ENCODE measurements around the gene NKAIN2.

The NKAIN2 gene

DNA sequence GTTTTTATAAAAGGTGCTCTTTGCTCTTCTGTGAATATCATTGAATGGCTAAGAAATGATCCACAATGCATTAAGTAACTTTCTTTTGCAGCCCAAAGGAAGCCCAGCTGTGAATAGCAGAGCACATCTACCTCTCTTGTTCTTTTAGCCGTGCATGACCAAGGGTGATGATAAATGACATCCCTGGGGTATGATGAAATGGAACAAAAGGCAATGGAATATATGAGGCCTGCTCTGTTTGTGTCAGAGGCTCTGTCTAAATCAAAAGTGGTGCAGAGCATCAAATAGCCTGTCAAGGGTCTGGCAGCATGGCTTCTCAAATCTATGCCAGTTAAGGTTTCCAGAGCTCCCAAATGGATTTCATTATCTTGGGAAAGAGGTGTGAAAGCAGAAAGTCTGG, 796.0 kb downstream of the NKAIN2 start:
- no peak for DNase-seq (ENCODE audit: low read depth)
- TF ChIP-seq, protein P1, sequence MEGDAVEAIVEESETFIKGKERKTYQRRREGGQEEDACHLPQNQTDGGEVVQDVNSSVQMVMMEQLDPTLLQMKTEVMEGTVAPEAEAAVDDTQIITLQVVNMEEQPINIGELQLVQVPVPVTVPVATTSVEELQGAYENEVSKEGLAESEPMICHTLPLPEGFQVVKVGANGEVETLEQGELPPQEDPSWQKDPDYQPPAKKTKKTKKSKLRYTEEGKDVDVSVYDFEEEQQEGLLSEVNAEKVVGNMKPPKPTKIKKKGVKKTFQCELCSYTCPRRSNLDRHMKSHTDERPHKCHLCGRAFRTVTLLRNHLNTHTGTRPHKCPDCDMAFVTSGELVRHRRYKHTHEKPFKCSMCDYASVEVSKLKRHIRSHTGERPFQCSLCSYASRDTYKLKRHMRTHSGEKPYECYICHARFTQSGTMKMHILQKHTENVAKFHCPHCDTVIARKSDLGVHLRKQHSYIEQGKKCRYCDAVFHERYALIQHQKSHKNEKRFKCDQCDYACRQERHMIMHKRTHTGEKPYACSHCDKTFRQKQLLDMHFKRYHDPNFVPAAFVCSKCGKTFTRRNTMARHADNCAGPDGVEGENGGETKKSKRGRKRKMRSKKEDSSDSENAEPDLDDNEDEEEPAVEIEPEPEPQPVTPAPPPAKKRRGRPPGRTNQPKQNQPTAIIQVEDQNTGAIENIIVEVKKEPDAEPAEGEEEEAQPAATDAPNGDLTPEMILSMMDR (conservative IDR thresholded peaks at IDR 0.05; ENCODE audit: control insufficient read depth, insufficient read depth, low read depth, low read length): no peak
- no peak overlapping the region for H3K4me3 ChIP-seq (ENCODE audit: control insufficient read depth, low read depth, low read length)

DNA sequence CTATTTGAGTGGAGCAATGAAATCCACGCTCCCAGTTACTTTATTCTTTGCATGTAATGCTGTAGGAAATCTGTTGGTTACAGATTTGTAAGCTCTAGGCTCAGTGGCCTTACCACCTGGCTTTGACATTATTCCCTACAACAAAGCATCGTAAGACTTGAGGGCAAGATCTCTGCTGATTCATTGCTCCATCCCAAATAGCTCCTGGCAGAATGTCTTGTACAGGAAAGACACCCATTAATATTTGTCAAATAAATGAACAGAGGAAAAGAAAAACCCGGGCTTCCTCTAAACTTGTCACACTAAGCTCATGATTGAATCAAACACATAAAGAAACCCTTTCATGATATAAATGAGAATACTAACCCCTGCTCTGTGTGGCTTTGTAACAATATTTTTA, 801.1 kb downstream of the NKAIN2 start:
- no peak overlapping the region for H3K4me3 ChIP-seq (ENCODE audit: control insufficient read depth, low read depth, low read length)
- TF ChIP-seq, protein P1 (conservative IDR thresholded peaks at IDR 0.05; ENCODE audit: control insufficient read depth, insufficient read depth, low read depth, low read length): no peak
- no peak for DNase-seq (ENCODE audit: low read depth)

- no peak for DNase-seq (ENCODE audit: low read depth)
- TF ChIP-seq, protein P1 (conservative IDR thresholded peaks at IDR 0.05; ENCODE audit: control insufficient read depth, insufficient read depth, low read depth, low read length): no peak
- no peak overlapping the region for H3K4me3 ChIP-seq (ENCODE audit: control insufficient read depth, low read depth, low read length)
Observed at GRCh38 chr6:124607119-124607627, 803.5 kb downstream of the NKAIN2 start.

DNA sequence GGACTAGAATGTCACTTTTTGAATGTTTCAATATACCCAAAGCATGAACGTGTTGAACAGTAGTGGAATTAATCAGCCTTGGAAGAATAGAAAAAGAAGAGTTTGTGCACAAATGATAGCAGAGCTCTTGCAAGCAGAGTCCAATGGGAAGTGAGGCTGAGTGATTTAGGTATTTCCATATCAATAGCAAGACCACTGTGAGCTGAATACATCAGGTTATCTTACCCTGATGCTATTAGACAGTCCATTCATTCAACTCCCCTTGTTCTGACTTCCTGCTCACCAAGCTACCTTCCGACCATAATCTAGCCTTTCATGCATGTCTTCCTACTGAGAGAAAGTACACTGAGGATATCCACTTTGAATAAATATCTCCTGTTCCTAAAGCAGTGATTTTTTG, 809.4 kb downstream of the NKAIN2 start:
- TF ChIP-seq, protein P1 (conservative IDR thresholded peaks at IDR 0.05; ENCODE audit: control insufficient read depth, insufficient read depth, low read depth, low read length): no peak
- no peak for DNase-seq (ENCODE audit: low read depth)
- no peak overlapping the region for H3K4me3 ChIP-seq (ENCODE audit: control insufficient read depth, low read depth, low read length)

DNA sequence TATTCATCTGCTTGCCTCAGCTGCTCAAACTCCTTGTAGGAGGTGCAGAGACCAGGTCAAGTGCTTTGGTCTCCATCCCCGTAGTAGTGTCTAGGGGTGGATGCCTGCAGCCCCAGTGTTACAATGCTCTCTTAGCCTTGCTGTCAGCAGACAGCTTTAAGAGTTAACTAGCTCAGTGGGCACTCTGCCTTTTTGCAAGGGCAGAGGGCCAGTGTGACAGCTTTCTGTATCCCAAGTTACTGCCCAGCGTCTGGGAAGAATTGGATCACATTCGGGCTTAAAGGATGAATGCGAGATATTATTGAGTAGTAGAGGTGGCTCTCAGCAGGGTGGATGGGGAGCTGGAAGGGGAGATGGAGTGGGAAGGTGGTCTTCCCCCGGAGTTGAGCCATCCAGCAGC, 818.7 kb downstream of the NKAIN2 start:
- TF ChIP-seq, protein P1 (conservative IDR thresholded peaks at IDR 0.05; ENCODE audit: control insufficient read depth, insufficient read depth, low read depth, low read length): no peak
- no peak overlapping the region for H3K4me3 ChIP-seq (ENCODE audit: control insufficient read depth, low read depth, low read length)
- no peak for DNase-seq (ENCODE audit: low read depth)

GRCh38 chr6:124633655-124634054, 830.0 kb downstream of the NKAIN2 start:
- no peak for DNase-seq (ENCODE audit: low read depth)
- TF ChIP-seq, protein P1 (conservative IDR thresholded peaks at IDR 0.05; ENCODE audit: control insufficient read depth, insufficient read depth, low read depth, low read length): no peak
- no peak overlapping the region for H3K4me3 ChIP-seq (ENCODE audit: control insufficient read depth, low read depth, low read length)

DNA sequence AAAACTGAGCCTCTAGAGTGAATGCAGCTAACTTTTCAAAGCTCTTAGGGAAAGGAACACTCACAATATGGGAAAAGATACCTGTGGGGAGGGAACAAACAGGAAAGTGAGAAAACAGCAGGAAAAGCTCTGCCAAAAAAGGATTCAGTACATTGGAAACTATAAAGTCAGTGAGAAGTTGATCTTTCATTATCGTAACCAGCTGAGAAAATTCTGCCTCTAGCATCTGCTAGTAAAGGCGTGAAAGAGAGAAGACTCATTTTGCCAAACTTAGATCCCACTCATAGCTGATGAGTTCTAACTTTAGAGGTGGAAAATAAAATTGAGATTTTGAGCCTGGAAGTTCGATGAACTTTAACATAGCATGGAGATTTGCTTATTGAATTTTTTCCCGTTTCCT, 836.8 kb downstream of the NKAIN2 start:
- no peak overlapping the region for H3K4me3 ChIP-seq (ENCODE audit: control insufficient read depth, low read depth, low read length)
- TF ChIP-seq, protein P1 (conservative IDR thresholded peaks at IDR 0.05; ENCODE audit: control insufficient read depth, insufficient read depth, low read depth, low read length): no peak
- DNase-seq (ENCODE audit: low read depth): no peak

Measured in fibroblast of mammary gland (primary cell).